Measurements from ENCODE around the gene ARHGAP26. TPM values are rescaled to one million over a fixed set of nuclear protein-coding genes. Genes with fewer than 3 reads are reported as not detected.

The ARHGAP26 gene
- total RNA-seq, 1 donor: 7.6 TPM

DNA sequence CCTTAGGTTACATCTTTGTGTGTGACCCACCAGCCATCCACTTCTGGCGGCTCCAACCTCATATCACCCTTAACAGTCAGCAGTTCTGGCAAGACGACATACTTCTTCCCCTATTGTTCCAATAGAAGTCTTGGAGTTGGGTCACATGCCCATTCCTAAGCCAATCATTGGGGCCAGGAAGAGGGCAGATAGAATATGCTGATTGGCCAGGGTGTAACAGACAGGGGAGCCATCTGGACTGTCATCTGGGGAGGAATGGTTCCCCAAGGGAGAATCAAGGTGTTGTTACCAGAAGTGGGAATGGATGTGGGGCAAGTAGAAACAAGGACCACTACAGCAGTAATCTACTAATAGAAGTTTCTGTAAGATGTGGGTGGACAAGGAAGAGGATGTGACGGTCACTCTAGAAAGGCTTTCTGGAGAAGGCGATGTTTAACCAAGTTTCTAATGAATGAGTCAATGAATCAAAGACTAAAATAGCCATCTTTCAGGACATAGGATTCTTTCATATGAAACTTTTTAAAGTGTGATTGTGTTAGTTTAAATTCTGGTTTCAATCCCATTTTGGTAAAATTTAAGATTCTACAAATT is 200.4 kb downstream of the ARHGAP26 start:
- H3K4me1 ChIP-seq (ENCODE audit: insufficient read depth, low read length): no peaks in the 10 kb centered on the region
- H2AFZ ChIP-seq (ENCODE audit: low read length): no peak overlapping the region
- no peaks in the 10 kb centered on the region for H4K20me1 ChIP-seq (ENCODE audit: insufficient read depth, low read length)
- no peak for DNase-seq (ENCODE audit: insufficient read length, low spot score, missing footprints)
- TF ChIP-seq CTCF (IDR thresholded peaks at IDR 0.05; ENCODE audit: extremely low read depth, low read depth, low read length): no peak
- H3K4me2 ChIP-seq (ENCODE audit: insufficient read depth, low read length): no peak overlapping the region
- no peak overlapping the region for H3K4me3 ChIP-seq (ENCODE audit: insufficient read depth, low read length)
- H3K27ac ChIP-seq (ENCODE audit: low read depth, low read length): no peak overlapping the region
- H3K36me3 ChIP-seq (ENCODE audit: insufficient read depth, low read length): no peaks in the 10 kb centered on the region
- no peaks in the 10 kb centered on the region for H3K27me3 ChIP-seq (ENCODE audit: insufficient read depth, low read length)
- no peaks in the 10 kb centered on the region for H3K9me3 ChIP-seq (ENCODE audit: low read depth, low read length)
- H3K79me2 ChIP-seq (ENCODE audit: insufficient read depth, low read length): no peaks in the 10 kb centered on the region

DNA sequence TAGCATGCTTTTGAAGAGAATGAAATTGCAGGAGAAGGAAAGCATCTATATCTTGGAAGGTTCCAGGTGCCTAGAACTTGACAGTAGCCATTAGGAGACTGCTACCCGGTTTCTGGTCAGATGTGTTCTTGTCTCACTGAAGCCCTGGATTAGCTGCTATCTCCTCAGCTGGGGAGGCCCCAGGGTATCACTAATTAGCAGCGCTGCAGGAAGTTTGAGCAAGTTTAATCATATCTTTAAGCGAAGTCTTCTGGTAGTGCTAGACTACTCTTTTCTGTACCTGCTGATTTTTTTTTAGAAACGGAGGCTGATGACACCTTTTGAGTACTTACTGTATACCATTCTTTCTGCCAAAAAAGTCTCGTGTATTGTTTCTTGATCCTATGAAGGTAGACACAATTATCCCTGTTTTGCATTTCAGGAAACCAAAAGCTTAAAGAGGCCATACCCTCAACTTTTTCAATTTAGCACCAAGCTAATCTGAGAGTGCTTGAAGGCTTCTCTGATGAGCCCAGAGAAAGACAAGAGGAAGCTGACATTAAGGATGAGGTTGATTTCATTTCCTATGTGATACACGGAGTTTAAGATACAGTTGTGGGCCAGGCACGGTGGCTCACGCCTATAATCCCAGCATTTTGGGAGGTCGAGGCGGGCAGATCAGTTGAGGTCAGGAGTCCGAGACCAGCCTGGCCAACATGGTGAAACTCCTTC is 201.3 kb downstream of the ARHGAP26 start:
- Histone ChIP-seq H3K36me3 (ENCODE audit: insufficient read depth, low read length) (no peaks in the 10 kb centered on the region), H3K4me1 (ENCODE audit: insufficient read depth, low read length) (no peaks in the 10 kb centered on the region), H3K9me3 (ENCODE audit: low read depth, low read length) (no peaks in the 10 kb centered on the region), H3K4me2 (ENCODE audit: insufficient read depth, low read length) (no peak overlapping the region), H3K79me2 (ENCODE audit: insufficient read depth, low read length) (no peaks in the 10 kb centered on the region), H3K27me3 (ENCODE audit: insufficient read depth, low read length) (no peaks in the 10 kb centered on the region), H2AFZ (ENCODE audit: low read length) (no peak overlapping the region), H4K20me1 (ENCODE audit: insufficient read depth, low read length) (no peaks in the 10 kb centered on the region), H3K4me3 (ENCODE audit: insufficient read depth, low read length) (no peak overlapping the region), H3K27ac (ENCODE audit: low read depth, low read length) (no peak overlapping the region)
- DNase-seq (ENCODE audit: insufficient read length, low spot score, missing footprints): no peak
- TF ChIP-seq CTCF (IDR thresholded peaks at IDR 0.05; ENCODE audit: extremely low read depth, low read depth, low read length): no peak

DNA sequence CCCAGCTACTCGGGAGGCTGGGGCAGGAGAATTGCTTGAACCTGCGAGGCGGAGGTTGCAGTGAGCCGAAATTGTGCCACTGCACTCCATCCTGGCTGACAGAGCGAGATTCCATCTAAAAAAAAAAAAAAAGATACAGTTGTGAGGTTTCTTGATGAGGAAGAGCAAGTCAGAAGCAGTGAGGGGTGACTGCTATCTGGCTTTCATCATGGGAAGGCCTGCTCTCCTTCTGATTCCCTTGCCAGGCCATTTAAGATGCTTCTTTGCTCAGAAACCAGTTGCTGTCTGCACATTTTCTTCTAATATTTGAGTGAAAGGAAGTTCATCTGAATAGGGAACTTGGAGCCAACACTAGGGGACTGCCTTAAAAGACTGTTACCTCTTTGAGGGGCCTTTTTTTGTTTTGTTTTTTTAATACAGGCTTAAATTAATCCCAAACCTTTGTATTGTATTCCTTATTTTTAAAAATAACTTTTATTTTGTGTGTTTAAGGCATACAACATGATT is 201.9 kb downstream of the ARHGAP26 start:
- Histone ChIP-seq H3K79me2 (ENCODE audit: insufficient read depth, low read length) (no peaks in the 10 kb centered on the region), H3K36me3 (ENCODE audit: insufficient read depth, low read length) (no peaks in the 10 kb centered on the region), H3K9me3 (ENCODE audit: low read depth, low read length) (no peaks in the 10 kb centered on the region), H3K27ac (ENCODE audit: low read depth, low read length) (no peak overlapping the region), H3K4me2 (ENCODE audit: insufficient read depth, low read length) (no peak overlapping the region), H3K27me3 (ENCODE audit: insufficient read depth, low read length) (no peaks in the 10 kb centered on the region), H3K4me3 (ENCODE audit: insufficient read depth, low read length) (no peak overlapping the region), H3K4me1 (ENCODE audit: insufficient read depth, low read length) (peaks cover 5% of the 10 kb centered on the region), H4K20me1 (ENCODE audit: insufficient read depth, low read length) (no peaks in the 10 kb centered on the region), H2AFZ (ENCODE audit: low read length) (no peak overlapping the region)
- TF ChIP-seq CTCF (IDR thresholded peaks at IDR 0.05; ENCODE audit: extremely low read depth, low read depth, low read length): no peak
- DNase-seq (ENCODE audit: insufficient read length, low spot score, missing footprints): no peak

- Histone ChIP-seq H3K36me3 (ENCODE audit: insufficient read depth, low read length) (no peaks in the 10 kb centered on the region), H3K27me3 (ENCODE audit: insufficient read depth, low read length) (no peaks in the 10 kb centered on the region), H4K20me1 (ENCODE audit: insufficient read depth, low read length) (no peaks in the 10 kb centered on the region), H3K27ac (ENCODE audit: low read depth, low read length) (no peak overlapping the region), H3K4me3 (ENCODE audit: insufficient read depth, low read length) (no peak overlapping the region), H3K9me3 (ENCODE audit: low read depth, low read length) (no peaks in the 10 kb centered on the region), H3K79me2 (ENCODE audit: insufficient read depth, low read length) (no peaks in the 10 kb centered on the region), H2AFZ (ENCODE audit: low read length) (no peak overlapping the region), H3K4me2 (ENCODE audit: insufficient read depth, low read length) (no peak overlapping the region), H3K4me1 (ENCODE audit: insufficient read depth, low read length) (peaks cover 19% of the 10 kb centered on the region)
- peak; percentile 60 for DNase-seq (ENCODE audit: insufficient read length, low spot score, missing footprints)
- TF ChIP-seq CTCF (IDR thresholded peaks at IDR 0.05; ENCODE audit: extremely low read depth, low read depth, low read length): no peak
Measured at GRCh38 chr5:142973932-142974331, 203.8 kb downstream of the ARHGAP26 start.
